HepG2 (cell line): ENCODE measurements around the gene JOSD1. TPM values are rescaled to one million over a fixed set of nuclear protein-coding genes. Genes with fewer than 3 reads are reported as not detected.
A peak's percentile ranks its signal among the peaks of the same experiment; 100 is the strongest.

Experiments
- CENPT ChIP-seq: sonication (generic); formaldehyde crosslinking; IDR thresholded peaks from 2 replicates; pipeline ENCODE4 v1.8.0; 2022; ENCODE audit warnings: low read depth, mild to moderate bottlenecking, moderate library complexity, missing genetic modification reagents
- E2F5 ChIP-seq: sonication (generic); formaldehyde crosslinking; conservative IDR thresholded peaks from 2 replicates; pipeline ENCODE4 v1.4.0; 2020; ENCODE audit warnings: missing genetic modification reagents
- KDM1A ChIP-seq: IDR thresholded peaks from 2 replicates; pipeline ENCODE4 v1.6.1; 2016; ENCODE audit warnings: missing compliant biosample characterization
- KDM5A ChIP-seq: fragments of 200-600 bp; sonication (generic); IDR thresholded peaks from 2 replicates; pipeline ENCODE4 v1.7.0; 2018; ENCODE audit warnings: antibody characterized with exemption, mild to moderate bottlenecking, low read length, borderline replicate concordance
- MEIS1 ChIP-seq: sonication (generic); formaldehyde crosslinking; IDR thresholded peaks from 2 replicates; pipeline ENCODE4 v1.9.0; 2021; ENCODE audit warnings: mild to moderate bottlenecking, missing genetic modification reagents, moderate library complexity, borderline replicate concordance
- MLLT10 ChIP-seq: sonication (generic); formaldehyde crosslinking; IDR thresholded peaks from 2 replicates; pipeline ENCODE4 v1.4.0; 2020; ENCODE audit warnings: missing genetic modification reagents
- MTA1 ChIP-seq: sonication (generic); formaldehyde crosslinking; IDR thresholded peaks from 2 replicates; pipeline ENCODE4 v1.4.0; 2020; ENCODE audit warnings: missing genetic modification reagents, mild to moderate bottlenecking, borderline replicate concordance
- NONO ChIP-seq, 2 experiments: fragments of 450-650 bp in 1 of 2; sonication (generic) in 1 of 2; formaldehyde crosslinking in 1 of 2; IDR thresholded peaks in 1 of 2; conservative IDR thresholded peaks in 1 of 2; 2 replicates each; pipeline versions ENCODE4 v1.6.1 to v1.8.0; 2017 to 2022; ENCODE audit warnings: mild to moderate bottlenecking in 1 of 2, missing genetic modification reagents in 1 of 2, moderate library complexity in 1 of 2
- SAP130 ChIP-seq: IDR thresholded peaks from 2 replicates; pipeline ENCODE4 v1.6.1; 2016; ENCODE audit warnings: low read depth
- TFDP1 ChIP-seq: IDR thresholded peaks from 2 replicates; pipeline ENCODE4 v1.6.1; 2016; ENCODE audit warnings: missing compliant biosample characterization, missing genetic modification reagents, borderline replicate concordance
- TMF1 ChIP-seq: sonication (generic); formaldehyde crosslinking; IDR thresholded peaks from 2 replicates; pipeline ENCODE4 v1.8.1; 2022; ENCODE audit warnings: low read depth, missing genetic modification reagents
- ZBTB42 ChIP-seq: sonication (generic); formaldehyde crosslinking; IDR thresholded peaks from 2 replicates; pipeline ENCODE4 v1.5.0; 2020; ENCODE audit warnings: mild to moderate bottlenecking, missing genetic modification reagents
- ZNF431 ChIP-seq: sonication (generic); formaldehyde crosslinking; IDR thresholded peaks from 2 replicates; pipeline ENCODE4 v1.9.0; 2022; ENCODE audit warnings: missing genetic modification reagents, low read depth, mild to moderate bottlenecking, borderline replicate concordance
- ZNF460 ChIP-seq: sonication (generic); formaldehyde crosslinking; IDR thresholded peaks from 2 replicates; pipeline ENCODE4 v1.5.1; 2020; ENCODE audit warnings: missing genetic modification reagents, mild to moderate bottlenecking, borderline replicate concordance
- ZNF512 ChIP-seq: sonication (generic); formaldehyde crosslinking; IDR thresholded peaks from 2 replicates; pipeline ENCODE4 v1.4.0; 2020; ENCODE audit warnings: mild to moderate bottlenecking, missing genetic modification reagents
- ZNF644 ChIP-seq: IDR thresholded peaks from 2 replicates; pipeline ENCODE4 v1.6.1; 2016; ENCODE audit warnings: low read depth
- ZNF687 ChIP-seq: sonication (generic); formaldehyde crosslinking; IDR thresholded peaks from 2 replicates; pipeline ENCODE4 v1.5.1; 2020; ENCODE audit warnings: mild to moderate bottlenecking, missing genetic modification reagents, moderate library complexity
- ZNF776 ChIP-seq: sonication (generic); formaldehyde crosslinking; IDR thresholded peaks from 2 replicates; pipeline ENCODE4 v1.4.0; 2020; ENCODE audit warnings: mild to moderate bottlenecking, missing genetic modification reagents
- ZNF790 ChIP-seq: sonication (generic); formaldehyde crosslinking; IDR thresholded peaks from 2 replicates; pipeline ENCODE4 v1.8.0; 2022; ENCODE audit warnings: missing genetic modification reagents, mild to moderate bottlenecking, borderline replicate concordance
- ZSCAN30 ChIP-seq: sonication (generic); formaldehyde crosslinking; IDR thresholded peaks from 2 replicates; pipeline ENCODE4 v1.5.0; 2020; ENCODE audit warnings: mild to moderate bottlenecking, missing genetic modification reagents
- polyA plus RNA-seq, 8 experiments: library from polyadenylated mRNA; depleted of rRNA in 3 of 8; stranded (reverse) in 7 of 8; unstranded in 1 of 8; fragments of >200 nt; fragmentation: Illumina TruSeq in 4 of 8; extraction: Trizol in 4 of 8; gene quantifications; 2 replicates each; pipeline versions ENCODE4 v1.2.1 to v1.2.3, GENCODE V29; 2011 to 2016; ENCODE audit warnings: low read depth in 4 of 8, missing spikeins in 1 of 8, mixed read lengths in 1 of 8; ENCODE audit not compliant: insufficient read depth in 1 of 8
- total RNA-seq, 5 experiments: library from RNA; depleted of rRNA; stranded (reverse); fragments of >200 nt; fragmentation: Illumina TruSeq; extraction: Trizol; gene quantifications; 2 replicates each; pipeline ENCODE4 v1.2.3, GENCODE V29; 2016; ENCODE audit warnings: low read depth in 1 of 5

JOSD1 gene
- total and polyA plus RNA-seq, 2 of the 13 experiments (the other 11 are each of a cell fraction or from before 2014, with no cell fraction given): 31.7 to 38.4 TPM

- TF ChIP-seq E2F5 (CRISPR knock-in tag) (no peak), KDM1A (CRISPR knock-in tag) (no peak), ZNF460 (CRISPR knock-in tag) (no peak), ZNF790 (CRISPR knock-in tag) (no peak), ZNF512 (CRISPR knock-in tag) (no peak), MTA1 (CRISPR knock-in tag) (0 out of 2 replicates have a peak, but pooled peaks have one; percentile 27), NONO (IDR thresholded peaks at IDR 0.05) (no peak), NONO (CRISPR knock-in tag; conservative IDR thresholded peaks at IDR 0.05) (0 out of 2 replicates have a peak, but pooled peaks have one; percentile 30), MEIS1 (CRISPR knock-in tag) (no peak), ZNF431 (peak; percentile 52; the same call in 1 of the 2 replicates), ZNF776 (0 out of 2 replicates have a peak, but pooled peaks have one; percentile 54), CENPT (CRISPR knock-in tag) (no peak), ZNF644 (no peak), ZNF687 (CRISPR knock-in tag) (peak; percentile 93), MLLT10 (CRISPR knock-in tag) (no peak), ZBTB42 (CRISPR knock-in tag) (no peak), TMF1 (CRISPR knock-in tag) (no peak), KDM5A (no peak), TFDP1 (CRISPR knock-in tag) (no peak), ZSCAN30 (no peak), SAP130 (peak; percentile 18; the same call in 1 of the 2 replicates)
These were observed 44.2 kb upstream of the JOSD1 start (continued) for GRCh38 chr22:38744981-38745380.
